K562 treated with DMSO at 1 percent for 4 hours (cell line): ENCODE results near the gene TUBGCP3. TPM values are rescaled to one million over a fixed set of nuclear protein-coding genes. Genes with fewer than 3 reads are reported as not detected.

ENCODE experiments used
- total RNA-seq: library from RNA; unstranded; fragments of 300-600 nt; gene quantifications from 2 replicates; pipeline ENCODE4 v1.2.3, GENCODE V29; 2022; ENCODE audit not compliant: insufficient read depth

Gene TUBGCP3, protein sequence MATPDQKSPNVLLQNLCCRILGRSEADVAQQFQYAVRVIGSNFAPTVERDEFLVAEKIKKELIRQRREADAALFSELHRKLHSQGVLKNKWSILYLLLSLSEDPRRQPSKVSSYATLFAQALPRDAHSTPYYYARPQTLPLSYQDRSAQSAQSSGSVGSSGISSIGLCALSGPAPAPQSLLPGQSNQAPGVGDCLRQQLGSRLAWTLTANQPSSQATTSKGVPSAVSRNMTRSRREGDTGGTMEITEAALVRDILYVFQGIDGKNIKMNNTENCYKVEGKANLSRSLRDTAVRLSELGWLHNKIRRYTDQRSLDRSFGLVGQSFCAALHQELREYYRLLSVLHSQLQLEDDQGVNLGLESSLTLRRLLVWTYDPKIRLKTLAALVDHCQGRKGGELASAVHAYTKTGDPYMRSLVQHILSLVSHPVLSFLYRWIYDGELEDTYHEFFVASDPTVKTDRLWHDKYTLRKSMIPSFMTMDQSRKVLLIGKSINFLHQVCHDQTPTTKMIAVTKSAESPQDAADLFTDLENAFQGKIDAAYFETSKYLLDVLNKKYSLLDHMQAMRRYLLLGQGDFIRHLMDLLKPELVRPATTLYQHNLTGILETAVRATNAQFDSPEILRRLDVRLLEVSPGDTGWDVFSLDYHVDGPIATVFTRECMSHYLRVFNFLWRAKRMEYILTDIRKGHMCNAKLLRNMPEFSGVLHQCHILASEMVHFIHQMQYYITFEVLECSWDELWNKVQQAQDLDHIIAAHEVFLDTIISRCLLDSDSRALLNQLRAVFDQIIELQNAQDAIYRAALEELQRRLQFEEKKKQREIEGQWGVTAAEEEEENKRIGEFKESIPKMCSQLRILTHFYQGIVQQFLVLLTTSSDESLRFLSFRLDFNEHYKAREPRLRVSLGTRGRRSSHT
- 10.5 and 11.7 TPM in 2 replicates for total RNA-seq

DNA sequence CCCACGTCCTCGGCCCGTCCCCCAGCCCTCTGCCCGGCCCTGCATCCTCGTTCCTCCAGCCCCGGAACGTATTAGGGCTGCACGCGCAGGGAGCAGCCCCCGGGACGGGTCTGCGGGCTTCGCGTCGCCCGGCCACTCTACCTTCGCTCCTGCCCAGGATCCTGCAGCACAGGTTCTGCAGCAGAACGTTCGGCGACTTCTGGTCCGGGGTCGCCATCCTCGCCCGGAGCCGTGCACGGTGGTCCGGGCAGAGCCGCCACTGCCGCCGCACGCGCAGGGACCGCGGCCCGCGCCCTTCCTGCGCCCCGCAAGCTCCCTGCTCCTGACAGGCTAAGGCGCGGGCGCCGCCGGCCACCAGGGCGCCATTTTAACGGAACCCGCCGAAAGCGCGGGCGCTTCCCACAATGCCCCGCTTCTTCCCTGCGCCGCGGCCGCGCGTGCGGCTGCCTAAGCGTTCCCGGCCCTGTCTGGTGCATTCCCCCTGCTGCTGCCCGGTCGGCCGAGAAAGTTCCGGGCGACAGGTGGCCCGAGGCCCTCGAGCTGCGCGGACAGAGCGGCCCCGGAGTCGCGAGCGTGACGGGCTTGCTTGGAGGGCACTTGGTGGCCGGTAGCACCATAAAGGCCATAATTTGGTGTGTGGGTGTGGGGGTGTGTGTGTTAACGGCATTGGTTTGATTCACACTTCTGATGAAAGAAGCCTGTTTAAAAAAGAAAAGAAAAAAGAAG is at the start of gene TUBGCP3:
Gene TUBGCP3, minus strand, starts transcription at position 390 of the 726 bp plus-strand sequence. Its CDS starts 173 bp downstream, at position 217.

Other genes starting within 250 kb of the TUBGCP3 start
- gene SPACA7, start 211.8 kb downstream of the TUBGCP3 start, total RNA-seq = not detected in 2 replicates
- 12.6 and 19.0 TPM in 2 replicates for gene ATP11A, start 101.9 kb upstream of the TUBGCP3 start, total RNA-seq